Measurements from ENCODE around the gene DIRAS3. TPM values are rescaled to one million over a fixed set of nuclear protein-coding genes. Genes with fewer than 3 reads are reported as not detected.

Gene DIRAS3
- 0.65 and 0.85 TPM in 2 replicates for total RNA-seq

GRCh38 chr1:68049941-68050878 lies at the start of gene DIRAS3:
TSS of gene DIRAS3 (minus strand) at chr1:68050627. CDS start at chr1:68047297, 3,330 bp downstream.
- peak; percentile 46 for DNase-seq

GRCh38 chr1:68093737-68094136 lies 43.3 kb upstream of the DIRAS3 start:
- no peak for DNase-seq

GRCh38 chr1:68087184-68087583 lies 36.8 kb upstream of the DIRAS3 start:
- peak; percentile 71 for DNase-seq

GRCh38 chr1:68085752-68086151 lies 35.3 kb upstream of the DIRAS3 start:
- DNase-seq: no peak

- DNase-seq: no peak
These were observed 33.3 kb upstream of the DIRAS3 start for GRCh38 chr1:68083686-68084085.

GRCh38 chr1:68081775-68082283 lies 31.4 kb upstream of the DIRAS3 start:
- DNase-seq: no peak

GRCh38 chr1:68078647-68079046 lies 28.2 kb upstream of the DIRAS3 start:
- no peak for DNase-seq

GRCh38 chr1:68074472-68074871 lies 24.0 kb upstream of the DIRAS3 start:
- no peak for DNase-seq

GRCh38 chr1:68065766-68066165 lies 15.3 kb upstream of the DIRAS3 start:
- DNase-seq: no peak

- peak; percentile 6 for DNase-seq
These were observed 7.6 kb upstream of the DIRAS3 start for GRCh38 chr1:68058053-68058452.

- DNase-seq: no peak
These were observed 7.1 kb upstream of the DIRAS3 start for GRCh38 chr1:68057564-68057963.

- DNase-seq: no peak
These were observed 6.6 kb upstream of the DIRAS3 start for GRCh38 chr1:68057050-68057449.

- peak; percentile 78 for DNase-seq
These were observed 1.0 kb upstream of the DIRAS3 start for GRCh38 chr1:68051475-68051874.

- DNase-seq: no peak
These were observed 2.8 kb downstream of the DIRAS3 start for GRCh38 chr1:68047659-68048026.

- no peak for DNase-seq
These were observed 3.4 kb downstream of the DIRAS3 start for GRCh38 chr1:68046885-68047658.

GRCh38 chr1:68046423-68046822 lies 4.0 kb downstream of the DIRAS3 start:
- DNase-seq: no peak

GRCh38 chr1:68045511-68046180 lies 4.8 kb downstream of the DIRAS3 start:
- DNase-seq: no peak

GRCh38 chr1:68043443-68044090 lies 6.9 kb downstream of the DIRAS3 start:
- DNase-seq: no peak

- no peak for DNase-seq
These were observed 13.5 kb downstream of the DIRAS3 start for GRCh38 chr1:68036946-68037345.

GRCh38 chr1:68029444-68029843 lies 21.0 kb downstream of the DIRAS3 start:
- no peak for DNase-seq

GRCh38 chr1:68028566-68028965 lies 21.9 kb downstream of the DIRAS3 start:
- no peak for DNase-seq

- DNase-seq: no peak
These were observed 25.6 kb downstream of the DIRAS3 start for GRCh38 chr1:68024635-68025338.

Data from dermis blood vessel endothelial cell (primary cell).